ENCODE measurements around the gene TMEM163.

DNA sequence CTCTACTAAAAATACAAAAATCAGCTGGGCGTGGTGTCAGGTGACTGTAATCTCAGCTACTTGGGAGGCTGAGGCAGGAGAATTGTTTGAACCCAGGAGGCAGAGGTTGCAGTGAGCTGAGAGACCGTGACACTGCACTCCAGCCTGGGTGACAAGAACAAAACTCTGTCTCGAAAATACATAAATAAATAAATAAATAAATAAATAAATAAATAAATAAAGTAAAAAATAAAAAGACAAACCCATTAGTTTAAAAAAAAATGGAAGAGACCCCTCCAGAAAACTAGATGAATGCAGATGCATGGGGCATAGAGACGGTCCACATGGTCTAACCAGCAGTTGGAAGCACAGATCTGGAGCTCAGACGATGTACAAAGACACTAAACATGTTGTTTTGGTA lies 18.1 kb downstream of the TMEM163 start:
- TF ChIP-seq, protein P1, sequence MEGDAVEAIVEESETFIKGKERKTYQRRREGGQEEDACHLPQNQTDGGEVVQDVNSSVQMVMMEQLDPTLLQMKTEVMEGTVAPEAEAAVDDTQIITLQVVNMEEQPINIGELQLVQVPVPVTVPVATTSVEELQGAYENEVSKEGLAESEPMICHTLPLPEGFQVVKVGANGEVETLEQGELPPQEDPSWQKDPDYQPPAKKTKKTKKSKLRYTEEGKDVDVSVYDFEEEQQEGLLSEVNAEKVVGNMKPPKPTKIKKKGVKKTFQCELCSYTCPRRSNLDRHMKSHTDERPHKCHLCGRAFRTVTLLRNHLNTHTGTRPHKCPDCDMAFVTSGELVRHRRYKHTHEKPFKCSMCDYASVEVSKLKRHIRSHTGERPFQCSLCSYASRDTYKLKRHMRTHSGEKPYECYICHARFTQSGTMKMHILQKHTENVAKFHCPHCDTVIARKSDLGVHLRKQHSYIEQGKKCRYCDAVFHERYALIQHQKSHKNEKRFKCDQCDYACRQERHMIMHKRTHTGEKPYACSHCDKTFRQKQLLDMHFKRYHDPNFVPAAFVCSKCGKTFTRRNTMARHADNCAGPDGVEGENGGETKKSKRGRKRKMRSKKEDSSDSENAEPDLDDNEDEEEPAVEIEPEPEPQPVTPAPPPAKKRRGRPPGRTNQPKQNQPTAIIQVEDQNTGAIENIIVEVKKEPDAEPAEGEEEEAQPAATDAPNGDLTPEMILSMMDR (IDR thresholded peaks at IDR 0.05; ENCODE audit: insufficient read depth, low read depth, low read length) = no peak
- TF ChIP-seq EZH2 (IDR thresholded peaks at IDR 0.05; ENCODE audit: insufficient read depth, low read length) = no peak

Measured in astrocyte (in vitro differentiated cells and primary cell).